Rectal smooth muscle tissue (tissue), 1 donor: Measurements from ENCODE around the gene PCOLCE2.

Experiments used
- H3K27ac ChIP-seq: one replicate; pipeline ENCODE4 v1.7.0; 2013; ENCODE audit warnings: low read depth, low read length, inconsistent platforms
- H3K27me3 ChIP-seq: one replicate; pipeline ENCODE4 v1.7.0; 2013; ENCODE audit warnings: low read length; ENCODE audit not compliant: control insufficient read depth, insufficient read depth
- H3K36me3 ChIP-seq: one replicate; pipeline ENCODE4 v1.7.0; 2013; ENCODE audit warnings: low read length; ENCODE audit not compliant: control insufficient read depth, insufficient read depth
- H3K4me1 ChIP-seq: one replicate; pipeline ENCODE4 v1.7.0; 2013; ENCODE audit warnings: low read length; ENCODE audit not compliant: control insufficient read depth, insufficient read depth
- H3K4me3 ChIP-seq: one replicate; pipeline ENCODE4 v1.7.0; 2013; ENCODE audit warnings: low read length
- H3K9ac ChIP-seq: one replicate; pipeline ENCODE4 v1.7.0; 2013; ENCODE audit warnings: low read length

PCOLCE2 gene, protein sequence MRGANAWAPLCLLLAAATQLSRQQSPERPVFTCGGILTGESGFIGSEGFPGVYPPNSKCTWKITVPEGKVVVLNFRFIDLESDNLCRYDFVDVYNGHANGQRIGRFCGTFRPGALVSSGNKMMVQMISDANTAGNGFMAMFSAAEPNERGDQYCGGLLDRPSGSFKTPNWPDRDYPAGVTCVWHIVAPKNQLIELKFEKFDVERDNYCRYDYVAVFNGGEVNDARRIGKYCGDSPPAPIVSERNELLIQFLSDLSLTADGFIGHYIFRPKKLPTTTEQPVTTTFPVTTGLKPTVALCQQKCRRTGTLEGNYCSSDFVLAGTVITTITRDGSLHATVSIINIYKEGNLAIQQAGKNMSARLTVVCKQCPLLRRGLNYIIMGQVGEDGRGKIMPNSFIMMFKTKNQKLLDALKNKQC

DNA sequence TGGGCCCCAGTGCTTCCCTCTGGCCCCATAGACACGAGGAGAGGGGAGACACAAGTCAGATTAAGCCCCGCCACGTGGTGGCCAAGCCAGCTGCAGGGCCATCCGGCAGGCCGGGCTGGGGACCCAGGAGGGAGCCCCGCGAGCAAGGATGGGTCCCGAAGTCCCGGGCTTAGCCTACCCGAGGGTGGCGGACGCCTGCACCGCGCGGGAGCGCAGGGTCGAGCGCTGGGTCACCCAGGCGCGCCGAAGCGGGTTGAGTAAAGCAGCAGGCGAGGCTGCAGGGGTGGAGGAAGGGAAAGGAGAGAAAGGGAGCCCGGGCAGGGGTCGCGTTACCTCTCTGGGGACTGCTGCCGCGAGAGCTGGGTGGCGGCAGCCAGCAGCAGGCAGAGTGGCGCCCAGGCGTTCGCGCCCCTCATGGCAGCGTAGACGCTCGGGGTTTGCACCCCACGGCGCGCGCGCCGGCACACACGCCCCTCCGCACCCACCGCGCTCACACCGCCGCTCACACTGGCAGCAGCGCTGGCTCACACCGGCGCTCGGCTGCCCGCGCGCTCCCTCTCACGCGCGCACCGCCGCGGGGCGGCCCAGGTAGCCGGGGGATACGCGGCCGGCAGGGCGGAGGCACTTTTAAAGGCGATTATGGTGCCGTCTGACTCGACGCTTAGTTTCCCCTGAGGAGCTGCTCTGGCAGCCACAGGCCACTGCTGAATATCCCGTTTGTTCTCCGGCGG is at the start of gene PCOLCE2:
Gene PCOLCE2 (minus strand): TSS at position 603 of the 731 bp plus-strand sequence. CDS start 187 bp downstream, at position 416.
- H3K4me1 ChIP-seq, result no peaks in the 10 kb centered on the region
- H3K27me3 ChIP-seq, result peaks cover 8% of the 10 kb centered on the region
- H3K36me3 ChIP-seq, result no peaks in the 10 kb centered on the region
- H3K4me3 ChIP-seq, result peak within 1 kb of the TSS; percentile 64
- no peak within 1 kb of the TSS for H3K27ac ChIP-seq
- no peak within 1 kb of the TSS for H3K9ac ChIP-seq

DNA sequence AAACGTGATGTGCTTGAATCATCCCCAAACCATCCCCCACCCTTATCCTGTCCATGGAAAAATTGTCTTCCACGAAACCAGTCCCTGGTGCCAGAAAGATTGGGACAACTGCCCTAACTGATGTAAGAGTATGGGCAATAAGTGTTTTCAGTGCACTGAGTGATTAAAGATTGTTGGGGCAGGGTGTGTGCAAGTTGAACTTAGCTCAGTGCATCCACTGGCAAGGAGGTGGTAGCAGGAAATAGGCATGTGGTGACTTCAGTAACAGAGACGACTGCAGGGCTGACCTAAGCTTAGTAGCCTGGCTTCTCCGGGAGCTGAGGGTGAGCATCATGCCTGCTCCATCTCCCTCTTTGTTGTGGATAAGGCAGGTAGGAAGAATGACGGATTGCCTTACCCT is 47.1 kb upstream of the PCOLCE2 start:
- no peak overlapping the region for H3K9ac ChIP-seq
- no peaks in the 10 kb centered on the region for H3K4me1 ChIP-seq
- no peaks in the 10 kb centered on the region for H3K27me3 ChIP-seq
- H3K36me3 ChIP-seq, result no peaks in the 10 kb centered on the region
- H3K4me3 ChIP-seq, result no peak overlapping the region
- no peak overlapping the region for H3K27ac ChIP-seq

GRCh38 chr3:142934887-142935269 is 46.0 kb upstream of the PCOLCE2 start:
- no peak overlapping the region for H3K9ac ChIP-seq
- no peak overlapping the region for H3K27ac ChIP-seq

DNA sequence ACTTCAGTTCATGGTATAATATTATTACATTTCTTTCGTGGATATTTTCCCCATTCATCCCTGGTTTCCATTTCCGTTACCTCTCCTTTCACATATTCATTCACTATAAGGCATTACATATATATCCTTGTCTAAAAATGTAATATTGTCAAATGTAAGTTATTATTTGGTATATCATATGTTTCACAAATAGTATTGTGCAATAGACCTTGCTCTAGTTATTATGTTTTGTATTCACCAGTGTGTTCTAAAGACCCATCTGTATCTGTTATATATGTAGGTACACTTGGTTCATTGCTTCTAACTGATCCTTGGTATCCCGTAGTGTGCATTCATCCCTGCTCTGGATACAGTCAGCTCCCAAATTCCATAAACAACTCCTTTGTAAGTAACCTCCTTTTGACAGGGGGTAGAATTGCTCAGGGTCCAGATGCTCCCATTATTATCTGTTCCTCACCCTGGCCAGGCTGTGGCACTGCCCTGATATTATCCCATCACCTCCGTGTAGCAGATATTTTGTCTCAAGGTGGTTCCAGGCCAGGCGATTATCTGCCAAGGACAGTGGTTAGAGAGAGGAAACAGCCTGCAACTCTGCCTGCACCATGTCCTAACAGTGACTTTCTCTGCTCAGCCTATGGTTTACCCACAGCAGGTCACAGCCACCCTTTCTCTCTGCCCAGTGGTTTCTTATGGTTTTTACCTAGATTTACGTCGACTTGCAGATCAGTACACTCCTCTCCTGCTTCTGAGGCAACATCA is 45.4 kb upstream of the PCOLCE2 start:
- Histone ChIP-seq H3K27ac (no peak overlapping the region), H3K4me1 (no peaks in the 10 kb centered on the region), H3K36me3 (no peaks in the 10 kb centered on the region), H3K9ac (no peak overlapping the region), H3K27me3 (no peaks in the 10 kb centered on the region), H3K4me3 (no peak overlapping the region)

More at GRCh38 chr3:142934887-142935269, 46.0 kb upstream of the PCOLCE2 start:
- Histone ChIP-seq H3K27me3 (no peaks in the 10 kb centered on the region), H3K4me3 (no peak overlapping the region), H3K36me3 (no peaks in the 10 kb centered on the region), H3K4me1 (no peaks in the 10 kb centered on the region)

DNA sequence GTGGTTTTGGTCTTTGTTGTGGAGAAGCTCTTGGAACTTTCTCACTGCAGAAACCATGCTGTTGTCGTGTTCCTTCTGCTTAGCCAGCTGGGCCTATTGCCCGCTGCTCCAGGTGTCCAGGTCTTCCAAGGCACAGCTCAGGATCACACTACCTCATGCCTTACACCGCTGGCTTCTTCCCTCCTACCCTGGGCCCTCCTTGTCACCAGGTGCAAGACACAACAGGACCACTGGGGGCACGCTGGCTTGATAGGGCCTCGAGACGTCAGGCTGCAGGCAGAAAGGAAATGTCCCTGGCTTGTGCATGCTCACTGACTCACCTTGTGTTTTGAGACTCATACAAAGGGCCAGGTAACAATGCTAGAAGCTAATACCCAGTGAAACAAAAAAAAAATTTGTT is 42.3 kb upstream of the PCOLCE2 start:
- Histone ChIP-seq H3K4me3 (no peak overlapping the region), H3K4me1 (no peaks in the 10 kb centered on the region), H3K9ac (no peak overlapping the region), H3K36me3 (no peaks in the 10 kb centered on the region), H3K27me3 (no peaks in the 10 kb centered on the region), H3K27ac (no peak overlapping the region)

GRCh38 chr3:142930463-142930862 is 41.6 kb upstream of the PCOLCE2 start:
- no peaks in the 10 kb centered on the region for H3K36me3 ChIP-seq
- H3K9ac ChIP-seq, result no peak overlapping the region
- H3K27ac ChIP-seq, result no peak overlapping the region
- H3K4me3 ChIP-seq, result no peak overlapping the region
- H3K4me1 ChIP-seq, result no peaks in the 10 kb centered on the region
- no peaks in the 10 kb centered on the region for H3K27me3 ChIP-seq

GRCh38 chr3:142929890-142930289 is 41.0 kb upstream of the PCOLCE2 start:
- Histone ChIP-seq H3K4me1 (no peaks in the 10 kb centered on the region), H3K36me3 (no peaks in the 10 kb centered on the region), H3K9ac (no peak overlapping the region), H3K4me3 (no peak overlapping the region), H3K27ac (no peak overlapping the region), H3K27me3 (no peaks in the 10 kb centered on the region)

- no peaks in the 10 kb centered on the region for H3K4me1 ChIP-seq
- no peak overlapping the region for H3K27ac ChIP-seq
- no peak overlapping the region for H3K9ac ChIP-seq
- no peaks in the 10 kb centered on the region for H3K27me3 ChIP-seq
- no peaks in the 10 kb centered on the region for H3K36me3 ChIP-seq
- H3K4me3 ChIP-seq, result no peak overlapping the region
These were observed 40.2 kb upstream of the PCOLCE2 start for GRCh38 chr3:142929109-142929508.

GRCh38 chr3:142926368-142926944 is 37.6 kb upstream of the PCOLCE2 start:
- Histone ChIP-seq H3K36me3 (no peaks in the 10 kb centered on the region), H3K27me3 (no peaks in the 10 kb centered on the region), H3K27ac (no peak overlapping the region), H3K9ac (no peak overlapping the region), H3K4me3 (no peak overlapping the region), H3K4me1 (no peaks in the 10 kb centered on the region)

GRCh38 chr3:142925140-142925539 is 36.3 kb upstream of the PCOLCE2 start:
- Histone ChIP-seq H3K36me3 (no peaks in the 10 kb centered on the region), H3K4me1 (no peaks in the 10 kb centered on the region), H3K27me3 (no peaks in the 10 kb centered on the region), H3K4me3 (no peak overlapping the region), H3K27ac (no peak overlapping the region), H3K9ac (no peak overlapping the region)

GRCh38 chr3:142923694-142924093 is 34.8 kb upstream of the PCOLCE2 start:
- Histone ChIP-seq H3K27ac (no peak overlapping the region), H3K9ac (no peak overlapping the region), H3K36me3 (no peaks in the 10 kb centered on the region), H3K4me3 (no peak overlapping the region), H3K4me1 (no peaks in the 10 kb centered on the region), H3K27me3 (no peaks in the 10 kb centered on the region)

GRCh38 chr3:142916605-142917004 is 27.7 kb upstream of the PCOLCE2 start:
- Histone ChIP-seq H3K36me3 (no peaks in the 10 kb centered on the region), H3K9ac (no peak overlapping the region), H3K27me3 (no peaks in the 10 kb centered on the region), H3K27ac (no peak overlapping the region), H3K4me1 (no peaks in the 10 kb centered on the region), H3K4me3 (no peak overlapping the region)
